CD14-positive monocyte (primary cell): ENCODE results near the gene PON1. TPM values are rescaled to one million over a fixed set of nuclear protein-coding genes. Genes with fewer than 3 reads are reported as not detected.

Experiments used
- DNase-seq, 3 donors: peaks; one replicate each; pipeline ENCODE4 v3.0.0-alpha.2; 2011 to 2022
- H2AFZ ChIP-seq: 2 replicates; pipeline ENCODE4 v1.6.0; 2012; ENCODE audit warnings: mild to moderate bottlenecking, low read depth, low read length, inconsistent platforms; ENCODE audit not compliant: insufficient read depth, poor library complexity, severe bottlenecking
- H3K27ac ChIP-seq, 2 donors: 1 replicate in 1 of 2; 2 replicates in 1 of 2; pipeline ENCODE4 v1.5.1; 2012 to 2013; ENCODE audit warnings: low read length in 2 of 2, control low read depth in 1 of 2, inconsistent platforms in 1 of 2, low read depth in 1 of 2, mild to moderate bottlenecking in 1 of 2
- H3K27me3 ChIP-seq, 2 donors: one replicate each; pipeline versions ENCODE4 v1.6.0 to v1.6.1; 2011 to 2013; ENCODE audit warnings: low read length in 2 of 2; ENCODE audit not compliant: control insufficient read depth in 2 of 2, insufficient read depth in 2 of 2
- H3K36me3 ChIP-seq, 2 donors: replicated peaks in 1 of 2; 1 replicate in 1 of 2; 2 replicates in 1 of 2; pipeline versions ENCODE4 v1.5.1 to v1.6.1; 2012 to 2013; ENCODE audit warnings: low read length in 2 of 2, control low read depth in 1 of 2, inconsistent platforms in 1 of 2, mild to moderate bottlenecking in 1 of 2; ENCODE audit not compliant: insufficient read depth in 2 of 2, control insufficient read depth in 1 of 2
- H3K4me1 ChIP-seq, 2 donors: 1 replicate in 1 of 2; 2 replicates in 1 of 2; pipeline versions ENCODE4 v1.5.1 to v1.6.1; 2012 to 2013; ENCODE audit warnings: low read length in 2 of 2, control low read depth in 1 of 2, inconsistent platforms in 1 of 2, mild to moderate bottlenecking in 1 of 2, moderate library complexity in 1 of 2; ENCODE audit not compliant: insufficient read depth in 2 of 2, control insufficient read depth in 1 of 2
- H3K4me2 ChIP-seq: replicated peaks from 2 replicates; pipeline ENCODE3; 2012; ENCODE audit warnings: low read length, moderate library complexity, mild to moderate bottlenecking; ENCODE audit not compliant: poor library complexity, severe bottlenecking; ENCODE audit errors: extremely low read depth
- H3K4me3 ChIP-seq, 3 experiments: fragments of 200-600 bp in 1 of 3; sonication (generic) in 1 of 3; replicated peaks in 1 of 3; 1 replicate in 2 of 3; 2 replicates in 1 of 3; pipeline ENCODE4 v1.5.1; 2011 to 2013; ENCODE audit warnings: low read length in 3 of 3, mild to moderate bottlenecking in 3 of 3, control low read depth in 2 of 3, low read depth in 2 of 3, inconsistent platforms in 1 of 3, moderate library complexity in 1 of 3
- H3K79me2 ChIP-seq: 2 replicates; pipeline ENCODE4 v1.6.0; 2012; ENCODE audit warnings: mild to moderate bottlenecking, control low read depth, inconsistent platforms, low read length, moderate library complexity; ENCODE audit not compliant: insufficient read depth
- H3K9ac ChIP-seq: 2 replicates; pipeline ENCODE4 v1.6.0; 2017; ENCODE audit warnings: low read length, mild to moderate bottlenecking; ENCODE audit not compliant: insufficient read depth, poor library complexity, severe bottlenecking
- H3K9me3 ChIP-seq, 2 donors: replicated peaks in 1 of 2; 1 replicate in 1 of 2; 2 replicates in 1 of 2; pipeline versions ENCODE4 v1.5.1 to v1.6.1; 2012 to 2013; ENCODE audit warnings: low read length in 2 of 2, control low read depth in 1 of 2; ENCODE audit not compliant: control insufficient read depth in 1 of 2, insufficient read depth in 1 of 2
- H4K20me1 ChIP-seq: 2 replicates; pipeline ENCODE4 v1.6.0; 2012; ENCODE audit warnings: mild to moderate bottlenecking, low read length, control low read depth, moderate library complexity; ENCODE audit not compliant: insufficient read depth
- H3K27ac Mint-ChIP-seq, 7 donors: one replicate each; pipeline ENCODE4 v1.8.0; 2020; ENCODE audit warnings: mild to moderate bottlenecking in 7 of 7, mixed read lengths in 7 of 7, moderate library complexity in 6 of 7, inconsistent platforms in 2 of 7
- H3K27me3 Mint-ChIP-seq, 3 donors: one replicate each; pipeline ENCODE4 v1.8.0; 2021 to 2022; ENCODE audit warnings: low read depth in 3 of 3, mild to moderate bottlenecking in 3 of 3, mixed read lengths in 3 of 3, moderate library complexity in 3 of 3, inconsistent platforms in 1 of 3
- H3K36me3 Mint-ChIP-seq, 2 donors: one replicate each; pipeline ENCODE4 v1.8.0; 2020; ENCODE audit warnings: mixed read lengths in 2 of 2, inconsistent platforms in 1 of 2, mild to moderate bottlenecking in 1 of 2
- H3K4me1 Mint-ChIP-seq: one replicate; pipeline ENCODE4 v1.8.0; 2020; ENCODE audit warnings: mild to moderate bottlenecking, mixed read lengths
- H3K4me3 Mint-ChIP-seq, 2 donors: one replicate each; pipeline ENCODE4 v1.8.0; 2020; ENCODE audit warnings: mild to moderate bottlenecking in 2 of 2, mixed read lengths in 2 of 2, moderate library complexity in 1 of 2
- H3K9me3 Mint-ChIP-seq, 7 donors: one replicate each; pipeline ENCODE4 v1.8.0; 2020 to 2022; ENCODE audit warnings: mixed read lengths in 7 of 7, mild to moderate bottlenecking in 6 of 7, moderate library complexity in 6 of 7, inconsistent platforms in 2 of 7
- CTCF ChIP-seq: fragments of 200-600 bp; IDR thresholded peaks from one replicate; pipeline ENCODE4 v1.8.0; 2022; ENCODE audit warnings: antibody characterized with exemption, mild to moderate bottlenecking
- intact Hi-C, 2 donors: fragments of 100-400 bp; cut with micrococcal nuclease; formaldehyde crosslinking; loops; one replicate each; pipeline versions ENCODE4 v1.15.0 to v1.15.1; 2023
- polyA plus RNA-seq, 3 donors: library from polyadenylated mRNA; depleted of rRNA in 1 of 3; unstranded in 2 of 3; stranded (reverse) in 1 of 3; fragments of 300-500 nt in 2 of 3; fragments of >200 nt in 1 of 3; fragmentation: Illumina TruSeq in 2 of 3; gene quantifications; 1 replicate in 2 of 3; 2 replicates in 1 of 3; pipeline ENCODE4 v1.2.3, GENCODE V29; 2012 to 2021

The PON1 gene
- polyA plus RNA-seq, 3 donors, result not detected

- Histone ChIP-seq H3K9me3 (no peaks in the 10 kb centered on the region), H3K79me2 (no peaks in the 10 kb centered on the region), H3K27me3 (no peaks in the 10 kb centered on the region), H3K4me2 (no peak overlapping the region), H2AFZ (no peak overlapping the region), H3K4me3 (no peak overlapping the region), H4K20me1 (no peaks in the 10 kb centered on the region), H3K4me1 (no peaks in the 10 kb centered on the region), H3K36me3 (no peaks in the 10 kb centered on the region), H3K9ac (no peak overlapping the region), H3K27ac (no peak overlapping the region)
- Mint-ChIP-seq H3K4me1 (peaks cover 6% of the 10 kb centered on the region), H3K27me3 (peaks cover 0 to 2% (median 0%) of the 10 kb centered on the region in 3 donors), H3K36me3 (no peaks in the 10 kb centered on the region), H3K4me3 (no peak overlapping the region), H3K27ac (no peak overlapping the region), H3K9me3 (peaks cover 0 to 6% (median 1%) of the 10 kb centered on the region in 7 donors)
- TF ChIP-seq CTCF, result no peak
- intact Hi-C loops, result no loop called here
- DNase-seq, result no peak
Observed at GRCh38 chr7:95335093-95335492, 10.8 kb upstream of the PON1 start.

- H3K27ac ChIP-seq, result no peak overlapping the region
- H3K9me3 ChIP-seq, result no peaks in the 10 kb centered on the region
- no peak overlapping the region for H2AFZ ChIP-seq
- H3K27me3 ChIP-seq, result no peaks in the 10 kb centered on the region
- H3K36me3 Mint-ChIP-seq, result no peaks in the 10 kb centered on the region
- no peak overlapping the region for H3K27ac Mint-ChIP-seq
- no peaks in the 10 kb centered on the region for H3K4me1 ChIP-seq
- H3K36me3 ChIP-seq, result no peaks in the 10 kb centered on the region
- no peak overlapping the region for H3K4me3 Mint-ChIP-seq
- intact Hi-C loops, result no loop called here
- no peaks in the 10 kb centered on the region for H4K20me1 ChIP-seq
- peaks cover 0 to 6% (median 1%) of the 10 kb centered on the region in 7 donors for H3K9me3 Mint-ChIP-seq
- no peak overlapping the region for H3K4me2 ChIP-seq
- no peak for TF ChIP-seq CTCF
- H3K27me3 Mint-ChIP-seq, result peaks cover 0 to 2% (median 0%) of the 10 kb centered on the region in 3 donors
- H3K4me3 ChIP-seq, result no peak overlapping the region
- H3K79me2 ChIP-seq, result no peaks in the 10 kb centered on the region
- no peak overlapping the region for H3K9ac ChIP-seq
- no peak for DNase-seq
- H3K4me1 Mint-ChIP-seq, result peaks cover 6% of the 10 kb centered on the region
Observed at GRCh38 chr7:95334447-95334846, 10.1 kb upstream of the PON1 start.
